Astrocyte (in vitro differentiated cells and primary cell): ENCODE measurements around the gene LMAN1L. TPM values are rescaled to one million over a fixed set of nuclear protein-coding genes. Genes with fewer than 3 reads are reported as not detected.

Experiments used
- DNase-seq: peaks from one replicate; pipeline ENCODE4 v3.0.0-alpha.2; 2010; ENCODE audit warnings: low read depth
- FAIRE-seq: peaks from 2 replicates; lab custom pipeline; 2011; peaks lifted over from hg19 to GRCh38; lab: Jason Lieb, UNC
- H2AFZ ChIP-seq: 2 replicates; pipeline ENCODE4 v1.6.0; 2012; ENCODE audit warnings: low read depth, low read length, inconsistent platforms
- H3K27ac ChIP-seq: 2 replicates; pipeline ENCODE4 v1.5.1; 2011; ENCODE audit warnings: low read depth, low read length, inconsistent platforms
- H3K27me3 ChIP-seq: 2 replicates; pipeline ENCODE4 v1.6.0; 2011; ENCODE audit warnings: low read length, inconsistent platforms; ENCODE audit not compliant: insufficient read depth
- H3K36me3 ChIP-seq: 2 replicates; pipeline ENCODE4 v1.5.1; 2011; ENCODE audit warnings: low read length, inconsistent platforms; ENCODE audit not compliant: insufficient read depth
- H3K4me1 ChIP-seq: 2 replicates; pipeline ENCODE4 v1.5.1; 2011; ENCODE audit warnings: low read length, inconsistent platforms; ENCODE audit not compliant: insufficient read depth
- H3K4me2 ChIP-seq: 2 replicates; pipeline ENCODE4 v1.6.0; 2012; ENCODE audit warnings: low read length, inconsistent platforms
- H3K4me3 ChIP-seq: 2 replicates; pipeline ENCODE4 v1.5.1; 2011; ENCODE audit warnings: low read depth, mild to moderate bottlenecking, low read length, inconsistent platforms; ENCODE audit not compliant: insufficient read depth
- H3K79me2 ChIP-seq: 2 replicates; pipeline ENCODE4 v1.6.0; 2012; ENCODE audit warnings: mild to moderate bottlenecking, low read length, inconsistent platforms; ENCODE audit not compliant: insufficient read depth
- H3K9ac ChIP-seq: 2 replicates; pipeline ENCODE4 v1.6.0; 2012; ENCODE audit warnings: mild to moderate bottlenecking, low read length, inconsistent platforms
- H3K9me3 ChIP-seq: 2 replicates; pipeline ENCODE4 v1.5.1; 2012; ENCODE audit warnings: low read depth, mild to moderate bottlenecking, low read length, inconsistent platforms; ENCODE audit not compliant: insufficient read depth
- H4K20me1 ChIP-seq: 2 replicates; pipeline ENCODE4 v1.6.0; 2012; ENCODE audit warnings: low read length, inconsistent platforms; ENCODE audit not compliant: insufficient read depth
- H3K27ac Mint-ChIP-seq: one replicate; pipeline ENCODE4 v1.8.0; 2021; ENCODE audit warnings: mild to moderate bottlenecking, mixed read lengths; ENCODE audit not compliant: unreplicated experiment
- H3K27me3 Mint-ChIP-seq: one replicate; pipeline ENCODE4 v1.8.0; 2021; ENCODE audit warnings: low read depth, mixed read lengths; ENCODE audit not compliant: unreplicated experiment
- H3K36me3 Mint-ChIP-seq: one replicate; pipeline ENCODE4 v1.8.0; 2021; ENCODE audit warnings: low read depth, mixed read lengths; ENCODE audit not compliant: unreplicated experiment
- H3K4me1 Mint-ChIP-seq: one replicate; pipeline ENCODE4 v1.8.0; 2021; ENCODE audit warnings: low read depth, mixed read lengths; ENCODE audit not compliant: unreplicated experiment
- H3K4me3 Mint-ChIP-seq: one replicate; pipeline ENCODE4 v1.8.0; 2021; ENCODE audit warnings: mild to moderate bottlenecking, moderate library complexity, mixed read lengths; ENCODE audit not compliant: unreplicated experiment
- H3K9me3 Mint-ChIP-seq: one replicate; pipeline ENCODE4 v1.8.0; 2021; ENCODE audit warnings: mild to moderate bottlenecking, mixed read lengths; ENCODE audit not compliant: unreplicated experiment
- EZH2 ChIP-seq: IDR thresholded peaks from 2 replicates; pipeline ENCODE4 v1.6.1; 2012; ENCODE audit warnings: mild to moderate bottlenecking, low read length, inconsistent platforms; ENCODE audit not compliant: insufficient read depth
- total RNA-seq: library from RNA; stranded (reverse); gene quantifications from 2 replicates; pipeline ENCODE4 v1.2.1, GENCODE V29; 2021
- TF ChIP-seq, protein P1 (sequence below): IDR thresholded peaks from 2 replicates; pipeline ENCODE4 v1.5.1; 2011; ENCODE audit warnings: low read depth, mild to moderate bottlenecking, inconsistent platforms, low read length, moderate library complexity; ENCODE audit not compliant: insufficient read depth

LMAN1L gene
- total RNA-seq, 1 donor from 2014 or later = 0.32 TPM

DNA sequence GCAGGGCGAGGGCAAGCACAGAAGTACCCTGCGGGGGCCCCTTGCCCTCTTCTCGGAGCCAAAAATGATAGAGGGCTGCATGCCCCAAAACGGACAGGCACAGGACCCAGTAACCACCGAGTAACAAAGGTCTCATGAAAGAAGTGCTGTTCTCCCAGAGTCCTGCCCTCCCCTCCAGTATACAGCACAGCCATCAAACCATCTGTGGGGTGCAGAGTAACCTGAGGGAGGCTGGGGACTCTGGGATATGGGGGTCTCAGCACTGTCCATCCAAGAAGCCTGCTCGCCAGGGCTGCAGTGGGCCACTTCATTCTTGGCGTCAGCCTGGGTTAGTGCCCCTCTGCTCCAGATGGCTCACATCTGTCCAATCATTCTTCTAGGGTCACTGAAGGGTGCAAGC, 24.2 kb downstream of the LMAN1L start:
- Mint-ChIP-seq H3K27ac (no peak overlapping the region), H3K4me3 (no peak overlapping the region), H3K27me3 (peaks cover 7% of the 10 kb centered on the region), H3K36me3 (peaks cover 15% of the 10 kb centered on the region), H3K4me1 (peaks cover 2% of the 10 kb centered on the region), H3K9me3 (peaks cover 2% of the 10 kb centered on the region)
- H3K27ac ChIP-seq = no peak overlapping the region
- H3K36me3 ChIP-seq = no peaks in the 10 kb centered on the region
- no peaks in the 10 kb centered on the region for H3K27me3 ChIP-seq
- H3K4me1 ChIP-seq = no peaks in the 10 kb centered on the region
- no peak overlapping the region for H3K9ac ChIP-seq
- no peaks in the 10 kb centered on the region for H3K9me3 ChIP-seq
- H4K20me1 ChIP-seq = peaks cover 18% of the 10 kb centered on the region
- H2AFZ ChIP-seq = no peak overlapping the region
- H3K79me2 ChIP-seq = no peaks in the 10 kb centered on the region
- no peak for DNase-seq
- no peak overlapping the region for H3K4me3 ChIP-seq
- no peak for FAIRE-seq
- TF ChIP-seq, protein P1, sequence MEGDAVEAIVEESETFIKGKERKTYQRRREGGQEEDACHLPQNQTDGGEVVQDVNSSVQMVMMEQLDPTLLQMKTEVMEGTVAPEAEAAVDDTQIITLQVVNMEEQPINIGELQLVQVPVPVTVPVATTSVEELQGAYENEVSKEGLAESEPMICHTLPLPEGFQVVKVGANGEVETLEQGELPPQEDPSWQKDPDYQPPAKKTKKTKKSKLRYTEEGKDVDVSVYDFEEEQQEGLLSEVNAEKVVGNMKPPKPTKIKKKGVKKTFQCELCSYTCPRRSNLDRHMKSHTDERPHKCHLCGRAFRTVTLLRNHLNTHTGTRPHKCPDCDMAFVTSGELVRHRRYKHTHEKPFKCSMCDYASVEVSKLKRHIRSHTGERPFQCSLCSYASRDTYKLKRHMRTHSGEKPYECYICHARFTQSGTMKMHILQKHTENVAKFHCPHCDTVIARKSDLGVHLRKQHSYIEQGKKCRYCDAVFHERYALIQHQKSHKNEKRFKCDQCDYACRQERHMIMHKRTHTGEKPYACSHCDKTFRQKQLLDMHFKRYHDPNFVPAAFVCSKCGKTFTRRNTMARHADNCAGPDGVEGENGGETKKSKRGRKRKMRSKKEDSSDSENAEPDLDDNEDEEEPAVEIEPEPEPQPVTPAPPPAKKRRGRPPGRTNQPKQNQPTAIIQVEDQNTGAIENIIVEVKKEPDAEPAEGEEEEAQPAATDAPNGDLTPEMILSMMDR = no peak
- no peak overlapping the region for H3K4me2 ChIP-seq

DNA sequence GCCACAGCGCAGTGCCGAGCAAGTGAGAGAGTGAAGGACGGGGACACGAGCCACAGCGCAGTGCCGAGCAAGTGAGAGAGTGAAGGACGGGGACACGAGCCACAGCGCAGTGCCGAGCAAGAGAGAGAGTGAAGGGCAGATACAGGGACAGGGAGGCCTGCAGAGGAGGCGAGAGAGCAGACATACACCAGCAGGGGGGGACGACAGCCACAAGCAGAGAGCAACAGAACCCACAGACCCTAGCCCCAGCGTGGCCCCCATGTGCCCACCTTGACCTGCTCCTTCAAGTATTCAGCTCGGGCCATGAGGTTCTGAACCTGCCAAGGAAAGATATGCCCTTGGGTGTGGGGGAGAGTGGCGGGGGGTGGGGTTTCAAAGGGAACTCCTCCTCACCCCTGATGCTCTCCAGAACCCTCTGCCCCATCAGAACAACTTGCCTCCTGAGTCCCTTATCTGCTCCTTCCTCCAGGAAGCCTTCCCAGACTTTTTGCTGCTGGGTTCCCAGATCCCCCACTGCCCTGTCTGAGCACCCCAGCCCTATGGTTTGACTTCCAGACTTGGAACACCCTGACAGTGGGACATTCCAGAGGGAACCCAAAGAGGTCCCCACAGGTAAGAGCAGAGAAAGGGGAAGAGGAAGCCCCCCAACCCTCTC, 25.0 kb downstream of the LMAN1L start:
- DNase-seq = no peak
- Histone ChIP-seq H3K4me2 (no peak overlapping the region), H3K9ac (no peak overlapping the region), H3K4me1 (peaks cover 7% of the 10 kb centered on the region), H3K4me3 (no peak overlapping the region), H3K27ac (no peak overlapping the region), H3K9me3 (no peaks in the 10 kb centered on the region), H3K79me2 (no peaks in the 10 kb centered on the region), H3K27me3 (no peaks in the 10 kb centered on the region), H2AFZ (no peak overlapping the region), H3K36me3 (no peaks in the 10 kb centered on the region), H4K20me1 (peaks cover 19% of the 10 kb centered on the region)
- H3K36me3 Mint-ChIP-seq = peaks cover 15% of the 10 kb centered on the region
- H3K4me3 Mint-ChIP-seq = no peak overlapping the region
- FAIRE-seq = no peak
- peaks cover 2% of the 10 kb centered on the region for H3K9me3 Mint-ChIP-seq
- no peak for TF ChIP-seq EZH2
- TF ChIP-seq, protein P1 = no peak
- H3K4me1 Mint-ChIP-seq = peaks cover 2% of the 10 kb centered on the region
- H3K27ac Mint-ChIP-seq = no peak overlapping the region
- peaks cover 6% of the 10 kb centered on the region for H3K27me3 Mint-ChIP-seq

DNA sequence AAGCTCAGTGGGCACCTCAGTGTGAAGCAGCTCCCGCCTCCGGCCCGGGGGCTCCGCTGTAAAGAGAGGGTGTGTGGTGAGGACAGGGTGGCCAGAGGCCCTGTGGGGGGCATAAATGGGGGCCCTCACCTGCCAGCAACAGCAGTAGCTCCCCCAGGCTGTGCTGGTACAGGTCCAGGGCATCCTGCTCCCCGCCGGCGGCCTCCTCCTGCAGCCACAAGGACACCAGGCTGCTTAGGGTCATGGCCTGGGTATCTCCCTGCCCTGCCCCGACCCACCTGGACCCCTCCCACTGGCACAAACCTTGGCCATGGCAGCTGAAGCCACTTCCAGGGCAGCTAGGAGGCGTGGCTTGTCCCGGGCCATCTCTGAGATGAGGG, 25.5 kb downstream of the LMAN1L start:
- H3K27me3 Mint-ChIP-seq = peaks cover 1% of the 10 kb centered on the region
- TF ChIP-seq, protein P1 = no peak
- no peak for TF ChIP-seq EZH2
- H3K36me3 Mint-ChIP-seq = peaks cover 13% of the 10 kb centered on the region
- H3K4me3 Mint-ChIP-seq = no peak overlapping the region
- Histone ChIP-seq H3K4me3 (no peak overlapping the region), H3K36me3 (no peaks in the 10 kb centered on the region), H3K9ac (no peak overlapping the region), H2AFZ (no peak overlapping the region), H3K27ac (no peak overlapping the region), H3K79me2 (no peaks in the 10 kb centered on the region), H3K4me1 (peaks cover 7% of the 10 kb centered on the region), H3K27me3 (no peaks in the 10 kb centered on the region), H3K9me3 (no peaks in the 10 kb centered on the region), H3K4me2 (no peak overlapping the region), H4K20me1 (peaks cover 19% of the 10 kb centered on the region)
- no peak overlapping the region for H3K27ac Mint-ChIP-seq
- H3K4me1 Mint-ChIP-seq = peaks cover 2% of the 10 kb centered on the region
- FAIRE-seq (no peak), DNase-seq (no peak)
- peaks cover 2% of the 10 kb centered on the region for H3K9me3 Mint-ChIP-seq
